ENCODE data around the gene CNKSR2. TPM values are rescaled to one million over a fixed set of nuclear protein-coding genes. Genes with fewer than 3 reads are reported as not detected.
A peak's percentile ranks its signal among the peaks of the same experiment; 100 is the strongest.

The CNKSR2 gene
- total and polyA plus RNA-seq, 2 experiments from 2014 or later = 0.14 to 0.76 TPM

DNA sequence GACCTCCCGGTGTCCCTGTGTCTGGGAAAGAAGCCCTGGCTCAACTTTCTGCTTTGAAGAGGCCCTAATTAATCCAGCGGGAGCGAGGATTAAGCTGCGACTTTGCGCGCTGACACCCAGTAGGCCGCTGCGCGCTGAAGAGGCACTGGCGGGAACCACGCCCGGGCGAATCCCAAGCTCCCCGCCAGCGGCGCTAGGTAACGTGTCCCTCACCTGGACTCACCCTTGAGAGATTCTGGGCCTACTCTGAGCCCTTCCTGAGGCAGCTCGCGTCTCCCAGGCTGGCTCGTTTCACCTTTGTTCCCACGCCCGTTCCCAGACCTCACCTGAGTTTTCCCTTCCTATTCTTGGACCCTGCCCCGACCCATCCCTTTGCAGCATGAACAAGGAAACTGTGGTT, 284.5 kb downstream of the CNKSR2 start:
- Histone ChIP-seq H3K27me3 (replicated peaks; ENCODE audit: insufficient read depth) (no peaks in the 10 kb centered on the region), H3K4me2 (ENCODE audit: unreplicated experiment) (no peak overlapping the region), H2AFZ (no peak overlapping the region), H3K79me2 (ENCODE audit: insufficient read depth) (no peaks in the 10 kb centered on the region), H4K20me1 (ENCODE audit: insufficient read depth) (no peaks in the 10 kb centered on the region), H3K9me3 (ENCODE audit: low read depth) (no peaks in the 10 kb centered on the region), H3K4me1 (ENCODE audit: insufficient read depth) (no peaks in the 10 kb centered on the region), H3K27ac (no peak overlapping the region), H3K36me3 (ENCODE audit: low read depth) (no peaks in the 10 kb centered on the region), H3K9me2 (ENCODE audit: insufficient read depth) (no peaks in the 10 kb centered on the region), H3F3A (ENCODE audit: insufficient read depth) (no peaks in the 10 kb centered on the region), H3K9ac (no peak overlapping the region), H3K4me3 (0 out of 2 replicates have a peak overlapping the region, but pooled peaks have one; percentile 37)
- in situ Hi-C loops (cut with MboI) = no loop called here
- no peak for TF ChIP-seq EZH2phosphoT487 (IDR thresholded peaks at IDR 0.05; ENCODE audit: insufficient read depth, low read depth)
- TF ChIP-seq EZH2 (IDR thresholded peaks at IDR 0.05; ENCODE audit: insufficient read depth, poor library complexity, severe bottlenecking) = no peak
- 67 to 100% methylated on average over 3 to 22 of the region's 23 CpGs for WGBS, 2 experiments (ENCODE audit: low coverage in 1 of 2, low lambda C conversion rate in 2 of 2, missing lambda C conversion rate in 2 of 2)
- DNase-seq = no peak

DNA sequence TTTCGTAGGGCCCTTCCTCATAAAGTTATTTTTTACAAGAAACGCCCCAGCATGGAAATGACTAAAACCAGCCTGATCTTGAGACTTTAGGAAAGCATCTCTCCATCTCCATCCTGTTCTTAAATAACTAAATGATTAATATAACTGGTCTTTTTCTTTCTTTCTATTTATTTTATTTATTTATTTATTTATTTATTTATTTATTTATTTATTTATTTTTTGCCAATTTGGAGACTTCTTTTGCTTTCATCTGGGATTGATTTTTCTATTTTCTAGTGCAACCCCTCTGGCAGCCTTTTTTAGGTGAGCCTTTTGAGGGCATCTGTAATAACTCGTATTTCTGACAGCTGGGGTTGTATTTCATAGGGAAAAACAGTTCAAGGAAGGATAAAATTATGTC, 285.1 kb downstream of the CNKSR2 start:
- no peaks in the 10 kb centered on the region for H3K79me2 ChIP-seq (ENCODE audit: insufficient read depth)
- WGBS, 2 experiments (ENCODE audit: low coverage in 1 of 2, low lambda C conversion rate in 2 of 2, missing lambda C conversion rate in 2 of 2) = 90 to 93% methylated on average over 3 of the region's 3 CpGs
- H3K9me2 ChIP-seq (ENCODE audit: insufficient read depth) = no peaks in the 10 kb centered on the region
- H3K9me3 ChIP-seq (ENCODE audit: low read depth) = no peaks in the 10 kb centered on the region
- no peak overlapping the region for H3K4me2 ChIP-seq (ENCODE audit: unreplicated experiment)
- H3K4me3 ChIP-seq = no peak overlapping the region
- H3K27ac ChIP-seq = no peak overlapping the region
- no peaks in the 10 kb centered on the region for H3F3A ChIP-seq (ENCODE audit: insufficient read depth)
- no peaks in the 10 kb centered on the region for H3K4me1 ChIP-seq (ENCODE audit: insufficient read depth)
- H4K20me1 ChIP-seq (ENCODE audit: insufficient read depth) = no peaks in the 10 kb centered on the region
- H2AFZ ChIP-seq = no peak overlapping the region
- H3K9ac ChIP-seq = no peak overlapping the region
- H3K27me3 ChIP-seq (replicated peaks; ENCODE audit: insufficient read depth) = no peaks in the 10 kb centered on the region
- H3K36me3 ChIP-seq (ENCODE audit: low read depth) = no peaks in the 10 kb centered on the region
- in situ Hi-C loops (cut with MboI) = no loop called here
- TF ChIP-seq EZH2phosphoT487 (IDR thresholded peaks at IDR 0.05; ENCODE audit: insufficient read depth, low read depth) = no peak
- no peak for TF ChIP-seq EZH2 (IDR thresholded peaks at IDR 0.05; ENCODE audit: insufficient read depth, poor library complexity, severe bottlenecking)
- DNase-seq = no peak

DNA sequence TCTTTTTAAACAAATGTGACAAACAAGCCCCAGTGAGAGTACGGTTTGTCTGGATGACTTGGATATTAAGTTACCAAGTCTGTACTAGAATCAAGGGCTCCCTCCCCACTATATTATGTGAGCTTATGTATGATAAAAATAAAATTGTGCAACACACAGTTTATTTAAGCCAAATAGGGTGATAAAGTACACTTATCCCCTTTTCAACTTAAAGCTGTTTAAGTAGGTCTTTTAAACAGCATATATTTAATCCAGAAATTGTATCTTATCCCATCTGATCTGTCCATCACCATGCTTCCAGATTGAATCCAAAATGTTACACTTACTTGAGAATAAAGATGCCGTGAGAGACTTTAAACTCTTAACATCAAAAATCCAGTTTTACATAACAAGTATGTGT, 285.9 kb downstream of the CNKSR2 start:
- Histone ChIP-seq H3K27ac (no peak overlapping the region), H3K9ac (no peak overlapping the region), H3K79me2 (ENCODE audit: insufficient read depth) (no peaks in the 10 kb centered on the region), H3K4me3 (no peak overlapping the region), H3K4me2 (ENCODE audit: unreplicated experiment) (no peak overlapping the region), H3K9me3 (ENCODE audit: low read depth) (no peaks in the 10 kb centered on the region), H3K36me3 (ENCODE audit: low read depth) (no peaks in the 10 kb centered on the region), H3F3A (ENCODE audit: insufficient read depth) (no peaks in the 10 kb centered on the region), H3K4me1 (ENCODE audit: insufficient read depth) (no peaks in the 10 kb centered on the region), H2AFZ (no peak overlapping the region), H3K27me3 (replicated peaks; ENCODE audit: insufficient read depth) (no peaks in the 10 kb centered on the region), H4K20me1 (ENCODE audit: insufficient read depth) (no peaks in the 10 kb centered on the region), H3K9me2 (ENCODE audit: insufficient read depth) (no peaks in the 10 kb centered on the region)
- WGBS, 2 experiments (ENCODE audit: low coverage in 1 of 2, low lambda C conversion rate in 2 of 2, missing lambda C conversion rate in 2 of 2) = 93 to 98% methylated on average over 2 of the region's 2 CpGs
- no peak for TF ChIP-seq EZH2phosphoT487 (IDR thresholded peaks at IDR 0.05; ENCODE audit: insufficient read depth, low read depth)
- no peak for TF ChIP-seq EZH2 (IDR thresholded peaks at IDR 0.05; ENCODE audit: insufficient read depth, poor library complexity, severe bottlenecking)
- no peak for DNase-seq
- in situ Hi-C loops (cut with MboI) = no loop called here

GRCh38 chrX:21661316-21661715, 287.1 kb downstream of the CNKSR2 start:
- WGBS, 2 experiments (ENCODE audit: low coverage in 1 of 2, low lambda C conversion rate in 2 of 2, missing lambda C conversion rate in 2 of 2) = 90 to 92% methylated on average over 6 of the region's 6 CpGs
- Histone ChIP-seq H3K27me3 (replicated peaks; ENCODE audit: insufficient read depth) (no peaks in the 10 kb centered on the region), H3K4me3 (no peak overlapping the region)

DNA sequence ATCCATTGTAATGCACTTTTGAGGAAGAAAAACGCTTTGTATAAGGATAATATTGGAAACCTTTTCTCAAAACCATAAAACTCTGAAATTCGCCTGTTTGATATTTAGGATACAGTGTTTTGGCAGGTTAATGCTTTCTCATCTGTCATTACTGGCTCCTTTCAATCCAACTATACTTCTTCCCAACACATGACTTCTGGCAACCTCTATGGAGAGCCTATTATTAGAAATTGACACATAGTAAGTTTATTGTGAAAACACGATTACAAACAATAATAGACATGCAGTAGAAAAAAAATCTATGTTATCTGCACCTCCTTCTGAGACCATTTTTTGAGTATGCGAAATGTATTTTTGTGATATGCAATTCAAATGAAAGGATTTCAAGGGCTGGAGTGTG, 288.5 kb downstream of the CNKSR2 start:
- Histone ChIP-seq H2AFZ (no peak overlapping the region), H3K79me2 (ENCODE audit: insufficient read depth) (no peaks in the 10 kb centered on the region), H3K9me2 (ENCODE audit: insufficient read depth) (no peaks in the 10 kb centered on the region), H3K9me3 (ENCODE audit: low read depth) (no peaks in the 10 kb centered on the region), H3F3A (ENCODE audit: insufficient read depth) (no peaks in the 10 kb centered on the region), H3K27me3 (replicated peaks; ENCODE audit: insufficient read depth) (no peaks in the 10 kb centered on the region), H3K27ac (no peak overlapping the region), H3K9ac (no peak overlapping the region), H3K4me3 (no peak overlapping the region), H3K36me3 (ENCODE audit: low read depth) (no peaks in the 10 kb centered on the region), H3K4me1 (ENCODE audit: insufficient read depth) (no peaks in the 10 kb centered on the region), H3K4me2 (ENCODE audit: unreplicated experiment) (no peak overlapping the region), H4K20me1 (ENCODE audit: insufficient read depth) (no peaks in the 10 kb centered on the region)
- in situ Hi-C loops (cut with MboI) = no loop called here
- no peak for TF ChIP-seq EZH2 (IDR thresholded peaks at IDR 0.05; ENCODE audit: insufficient read depth, poor library complexity, severe bottlenecking)
- TF ChIP-seq EZH2phosphoT487 (IDR thresholded peaks at IDR 0.05; ENCODE audit: insufficient read depth, low read depth) = no peak
- 52 to 55% methylated on average over 4 of the region's 4 CpGs for WGBS, 2 experiments (ENCODE audit: low coverage in 1 of 2, low lambda C conversion rate in 2 of 2, missing lambda C conversion rate in 2 of 2)
- DNase-seq = no peak

More at GRCh38 chrX:21661316-21661715, 287.1 kb downstream of the CNKSR2 start:
- H3K9me3 ChIP-seq (ENCODE audit: low read depth) = no peaks in the 10 kb centered on the region
- TF ChIP-seq EZH2 (IDR thresholded peaks at IDR 0.05; ENCODE audit: insufficient read depth, poor library complexity, severe bottlenecking) = no peak
- TF ChIP-seq EZH2phosphoT487 (IDR thresholded peaks at IDR 0.05; ENCODE audit: insufficient read depth, low read depth) = no peak
- no peaks in the 10 kb centered on the region for H3K9me2 ChIP-seq (ENCODE audit: insufficient read depth)
- no peaks in the 10 kb centered on the region for H3F3A ChIP-seq (ENCODE audit: insufficient read depth)
- no peak overlapping the region for H2AFZ ChIP-seq
- no peak overlapping the region for H3K4me2 ChIP-seq (ENCODE audit: unreplicated experiment)
- no peaks in the 10 kb centered on the region for H3K4me1 ChIP-seq (ENCODE audit: insufficient read depth)
- in situ Hi-C loops (cut with MboI) = no loop called here
- no peak for DNase-seq
- H3K36me3 ChIP-seq (ENCODE audit: low read depth) = no peaks in the 10 kb centered on the region
- H4K20me1 ChIP-seq (ENCODE audit: insufficient read depth) = no peaks in the 10 kb centered on the region
- H3K79me2 ChIP-seq (ENCODE audit: insufficient read depth) = no peaks in the 10 kb centered on the region
- no peak overlapping the region for H3K27ac ChIP-seq
- no peak overlapping the region for H3K9ac ChIP-seq

Measured in GM23248 (cell line).